IMR-90 (cell line): ENCODE results near the gene STAM2. TPM values are rescaled to one million over a fixed set of nuclear protein-coding genes. Genes with fewer than 3 reads are reported as not detected.
"Not testable (repeated sequence)": the region's sequence is repeated elsewhere in the genome, so short reads cannot be mapped to it uniquely, and the experiment has no call there.

Experiments
- ATAC-seq: fragments of 200-7000 bp; cut with Tn5 transposase; 2 replicates; pipeline ENCODE4 v1.9.1; 2020; ENCODE audit warnings: low read depth, mild to moderate bottlenecking, moderate library complexity
- BruUV-seq: library from RNA; stranded (reverse); fragments of 400-500 nt; replicated peaks from 2 replicates; lab custom pipeline; 2021; lab: Mats Ljungman, UMichigan
- CTCF ChIA-PET: fragments of 300-600 bp; formaldehyde crosslinking; extraction: SDS; loops from one replicate; lab custom pipeline; 2021; ENCODE audit warnings: antibody characterized with exemption; lab: Yijun Ruan, JAX
- POLR2A ChIA-PET: fragments of 300-600 bp; sonication (Branson Sonifier 250); formaldehyde crosslinking; loops from one replicate; lab custom pipeline; 2022; ENCODE audit warnings: antibody characterized with exemption; ENCODE audit not compliant: unreplicated experiment; lab: Charles Lee
- DNase-seq: peaks from one replicate; pipeline ENCODE4 v3.0.0; 2013
- H2AFZ ChIP-seq: replicated peaks from 2 replicates; pipeline ENCODE3; 2013; ENCODE audit warnings: low read length, mild to moderate bottlenecking; ENCODE audit not compliant: poor library complexity
- H2AK5ac ChIP-seq: 2 replicates; pipeline ENCODE4 v1.6.1; 2013; ENCODE audit warnings: low read depth, low read length, inconsistent platforms
- H2AK9ac ChIP-seq: replicated peaks from 2 replicates; pipeline ENCODE3; 2013; ENCODE audit warnings: mild to moderate bottlenecking, low read depth, low read length, moderate library complexity; ENCODE audit not compliant: poor library complexity
- H2BK120ac ChIP-seq: 2 replicates; pipeline ENCODE4 v1.6.1; 2013; ENCODE audit warnings: low read depth, low read length, inconsistent platforms
- H2BK15ac ChIP-seq: 3 replicates; pipeline ENCODE4 v1.6.1; 2013; ENCODE audit warnings: low read depth, low read length, inconsistent platforms
- H2BK20ac ChIP-seq: 2 replicates; pipeline ENCODE4 v1.6.1; 2013; ENCODE audit warnings: low read depth, mild to moderate bottlenecking, inconsistent platforms, low read length, moderate library complexity
- H2BK5ac ChIP-seq: 2 replicates; pipeline ENCODE4 v1.6.1; 2013; ENCODE audit warnings: mild to moderate bottlenecking, low read depth, low read length, inconsistent platforms; ENCODE audit not compliant: poor library complexity, severe bottlenecking
- H3K14ac ChIP-seq: replicated peaks from 2 replicates; pipeline ENCODE4 v1.6.1; 2013; ENCODE audit warnings: low read depth, low read length, inconsistent platforms
- H3K18ac ChIP-seq: 2 replicates; pipeline ENCODE4 v1.6.1; 2013; ENCODE audit warnings: low read depth, low read length, control low read depth
- H3K23ac ChIP-seq: 2 replicates; pipeline ENCODE4 v1.6.1; 2013; ENCODE audit warnings: low read depth, low read length, inconsistent platforms
- H3K27ac ChIP-seq: 2 replicates; pipeline ENCODE4 v1.5.1; 2013; ENCODE audit warnings: mild to moderate bottlenecking, control low read depth, low read length; ENCODE audit not compliant: insufficient read depth
- H3K27me3 ChIP-seq: 2 replicates; pipeline ENCODE4 v1.6.1; 2013; ENCODE audit warnings: low read length; ENCODE audit not compliant: control insufficient read depth, insufficient read depth
- H3K36me3 ChIP-seq: 2 replicates; pipeline ENCODE4 v1.6.1; 2013; ENCODE audit warnings: low read length, mixed read lengths; ENCODE audit not compliant: control insufficient read depth, insufficient read depth
- H3K4ac ChIP-seq: 2 replicates; pipeline ENCODE4 v1.6.1; 2013; ENCODE audit warnings: low read depth, low read length, inconsistent platforms
- H3K4me1 ChIP-seq: 2 replicates; pipeline ENCODE4 v1.6.1; 2013; ENCODE audit warnings: low read length, mixed read lengths; ENCODE audit not compliant: control insufficient read depth, insufficient read depth
- H3K4me2 ChIP-seq: 2 replicates; pipeline ENCODE4 v1.6.1; 2013; ENCODE audit warnings: low read depth, mild to moderate bottlenecking, control low read depth, low read length, moderate library complexity
- H3K4me3 ChIP-seq: 2 replicates; pipeline ENCODE4 v1.5.1; 2013; ENCODE audit warnings: low read depth, mild to moderate bottlenecking, control low read depth, low read length, moderate library complexity; ENCODE audit not compliant: insufficient read depth
- H3K56ac ChIP-seq: 2 replicates; pipeline ENCODE4 v1.6.1; 2013; ENCODE audit warnings: low read length, inconsistent platforms; ENCODE audit not compliant: insufficient read depth; ENCODE audit errors: extremely low read depth
- H3K79me1 ChIP-seq, 2 experiments: 2 replicates each; pipeline ENCODE4 v1.6.1; 2013; ENCODE audit warnings: low read length in 2 of 2, inconsistent platforms in 1 of 2, low read depth in 1 of 2
- H3K9ac ChIP-seq: 2 replicates; pipeline ENCODE4 v1.6.1; 2013; ENCODE audit warnings: low read depth, low read length, control low read depth
- H3K9me1 ChIP-seq: 2 replicates; pipeline ENCODE4 v1.6.1; 2013; ENCODE audit warnings: low read length, inconsistent platforms; ENCODE audit not compliant: insufficient read depth
- H3K9me3 ChIP-seq: 2 replicates; pipeline ENCODE4 v1.6.1; 2013; ENCODE audit warnings: low read length; ENCODE audit not compliant: control insufficient read depth, insufficient read depth
- H4K20me1 ChIP-seq: 2 replicates; pipeline ENCODE4 v1.6.1; 2013; ENCODE audit warnings: low read length, inconsistent platforms; ENCODE audit not compliant: insufficient read depth
- H4K5ac ChIP-seq: 2 replicates; pipeline ENCODE4 v1.6.1; 2013; ENCODE audit warnings: mild to moderate bottlenecking, low read depth, low read length, control low read depth
- H4K8ac ChIP-seq, 2 experiments: 2 replicates each; pipeline ENCODE4 v1.6.1; 2013; ENCODE audit warnings: low read depth in 2 of 2, low read length in 2 of 2, control low read depth in 1 of 2, inconsistent platforms in 1 of 2
- H4K91ac ChIP-seq: 2 replicates; pipeline ENCODE4 v1.6.1; 2013; ENCODE audit warnings: low read depth, low read length, inconsistent platforms; ENCODE audit not compliant: insufficient read depth
- CHD1 ChIP-seq: IDR thresholded peaks from 2 replicates; pipeline ENCODE4 v1.6.1; 2012; ENCODE audit warnings: low read depth, low read length, improper control_type of control experiment
- FOS ChIP-seq: fragments of 150-350 bp; IDR thresholded peaks from 2 replicates; pipeline ENCODE4 v1.6.1; 2016; ENCODE audit warnings: low read depth, low read length
- MAZ ChIP-seq: IDR thresholded peaks from 2 replicates; pipeline ENCODE4 v1.6.1; 2012; ENCODE audit warnings: low read depth, mild to moderate bottlenecking, low read length, improper control_type of control experiment, moderate library complexity, borderline replicate concordance
- MXI1 ChIP-seq: IDR thresholded peaks from 2 replicates; pipeline ENCODE4 v1.6.1; 2012; ENCODE audit warnings: low read depth, mild to moderate bottlenecking, low read length, moderate library complexity, borderline replicate concordance
- NFE2L2 ChIP-seq: fragments of 150-350 bp; IDR thresholded peaks from 2 replicates; pipeline ENCODE4 v1.6.1; 2016; ENCODE audit warnings: low read depth, mild to moderate bottlenecking, low read length
- RAD21 ChIP-seq: IDR thresholded peaks from 2 replicates; pipeline ENCODE4 v1.6.1; 2012; ENCODE audit warnings: low read length, improper control_type of control experiment
- RFX5 ChIP-seq: IDR thresholded peaks from 2 replicates; pipeline ENCODE4 v1.8.0; 2012; ENCODE audit warnings: low read depth, mild to moderate bottlenecking, low read length, moderate library complexity
- WGBS, 2 experiments: methylation state at CpG; one replicate each; pipeline versions ENCODE4 v1.1.5 to v1.1.7; 2013; ENCODE audit warnings: missing lambda C conversion rate in 2 of 2; ENCODE audit not compliant: insufficient read length in 1 of 2; ENCODE audit errors: extremely low coverage in 2 of 2; 5-methylcytosine and 5-hydroxymethylcytosine counted together
- dilution Hi-C: fragments of 300-500 bp; cut with HindIII; formaldehyde crosslinking; loops from one replicate; pipeline ENCODE4 v1.14.3; 2018; ENCODE audit warnings: low sequenced_read_pairs; ENCODE audit not compliant: unreplicated experiment
- in situ Hi-C: fragments of 300-500 bp; cut with MboI; formaldehyde crosslinking; loops from 3 replicates; pipeline ENCODE4 v1.14.3; 2019; ENCODE audit warnings: low sequenced_read_pairs, inconsistent platforms, mixed read lengths
- intact Hi-C: fragments of 100-400 bp; cut with micrococcal nuclease; formaldehyde crosslinking; loops from 2 replicates; pipeline ENCODE4 v1.10.0; 2022
- polyA plus RNA-seq, 3 experiments: library from polyadenylated mRNA; depleted of rRNA; stranded (reverse); fragments of >200 nt; gene quantifications; 2 replicates each; pipeline ENCODE4 v1.2.3, GENCODE V29; 2012; ENCODE audit warnings: low replicate concordance in 1 of 3
- total RNA-seq: library from RNA; depleted of rRNA; stranded (reverse); fragments of >200 nt; gene quantifications from 2 replicates; pipeline ENCODE4 v1.2.3, GENCODE V29; 2012

STAM2 gene
- total and polyA plus RNA-seq, 2 of the 4 experiments (the other 2 are of a cell fraction), result 12.5 to 29.2 TPM

DNA sequence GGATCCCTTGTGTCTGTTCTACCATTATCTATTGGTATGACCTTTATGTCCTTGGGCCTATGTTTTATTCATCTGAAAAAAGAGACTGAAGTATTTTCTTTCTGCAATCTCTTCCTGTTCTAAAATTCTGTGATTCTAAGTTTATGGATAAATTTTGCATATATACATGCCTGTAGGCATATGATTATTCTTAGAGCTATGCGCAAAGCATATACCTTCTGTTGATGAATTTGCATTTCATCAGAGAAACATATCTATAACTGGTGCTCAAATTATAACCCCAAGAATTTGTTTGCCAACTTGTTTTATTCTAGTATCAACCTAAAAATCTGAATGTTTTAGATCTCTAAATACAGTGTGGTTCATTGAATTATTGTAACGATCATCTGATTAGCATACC, 83.5 kb downstream of the STAM2 start:
- no peak for DNase-seq
- Histone ChIP-seq H2AK5ac (no peak overlapping the region), H4K5ac (no peak overlapping the region), H3K4me1 (no peaks in the 10 kb centered on the region), H3K79me1 (no peaks in the 10 kb centered on the region), H3K4me2 (no peak overlapping the region), H3K9ac (no peak overlapping the region), H4K20me1 (no peaks in the 10 kb centered on the region), H3K27ac (no peak overlapping the region), H3K23ac (no peak overlapping the region), H4K91ac (no peak overlapping the region), H2BK5ac (no peak overlapping the region), H3K18ac (no peak overlapping the region), H3K56ac (no peak overlapping the region), H3K36me3 (no peaks in the 10 kb centered on the region), H3K9me1 (no peaks in the 10 kb centered on the region), H3K4me3 (no peak overlapping the region), H2AK9ac (no peak overlapping the region), H4K8ac (no peak overlapping the region), H3K9me3 (no peaks in the 10 kb centered on the region), H3K27me3 (peaks cover 15% of the 10 kb centered on the region), H2BK20ac (no peak overlapping the region), H2AFZ (no peak overlapping the region), H2BK15ac (no peak overlapping the region), H2BK120ac (no peak overlapping the region), H3K4ac (no peak overlapping the region), H3K14ac (no peak overlapping the region)
- intact Hi-C loops, result no loop called here
- no TSS peak for BruUV-seq
- no peak for ATAC-seq
- CTCF ChIA-PET, result no interaction called here
- POLR2A ChIA-PET, result no interaction called here
- TF ChIP-seq CHD1 (no peak), FOS (no peak), MXI1 (no peak), MAZ (no peak), RAD21 (no peak), RFX5 (no peak), NFE2L2 (no peak)
- WGBS, 2 experiments, result no CpG with 5 or more reads among the region's 2 CpGs
- in situ Hi-C loops, result no loop called here
- dilution Hi-C loops, result no loop called here

DNA sequence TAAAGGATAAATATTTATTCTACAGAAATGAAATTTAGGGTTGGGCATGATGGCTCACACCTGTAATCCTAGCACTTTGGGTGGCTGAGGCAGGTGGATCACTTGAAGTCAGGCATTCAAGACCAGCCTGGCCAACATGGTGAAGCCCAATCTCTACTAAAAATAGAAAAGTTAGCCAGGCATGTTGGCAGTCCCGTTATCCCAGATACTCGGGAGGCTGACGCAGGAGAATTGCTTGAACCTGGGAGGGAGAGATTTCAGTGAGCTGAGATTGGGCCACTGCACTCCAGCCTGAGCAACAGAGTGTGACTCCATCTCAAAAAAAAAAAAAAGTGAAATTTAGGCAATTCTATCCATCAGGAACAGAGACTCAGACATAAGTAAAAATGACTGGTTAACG, 84.8 kb downstream of the STAM2 start:
- H2BK20ac ChIP-seq, H2AK9ac ChIP-seq, CTCF ChIA-PET, POLR2A ChIA-PET, H3K14ac ChIP-seq, ATAC-seq, H3K4me3 ChIP-seq, H3K4me1 ChIP-seq, H3K9ac ChIP-seq, H3K9me1 ChIP-seq, H3K79me1 ChIP-seq, H3K36me3 ChIP-seq, H3K18ac ChIP-seq, H2AFZ ChIP-seq, H4K91ac ChIP-seq, in situ Hi-C loops, H3K56ac ChIP-seq, H3K27ac ChIP-seq, H3K9me3 ChIP-seq, H2AK5ac ChIP-seq, H2BK5ac ChIP-seq, BruUV-seq, H4K5ac ChIP-seq, H2BK120ac ChIP-seq, H4K20me1 ChIP-seq, dilution Hi-C loops, H2BK15ac ChIP-seq, H3K23ac ChIP-seq, H3K4ac ChIP-seq, H3K4me2 ChIP-seq, H4K8ac ChIP-seq, DNase-seq, intact Hi-C loops: not testable (repeated sequence)
- H3K27me3 ChIP-seq, result peaks cover 15% of the 10 kb centered on the region
- no CpG with 5 or more reads among the region's 4 CpGs for WGBS, 2 experiments
